Keratinocyte (primary cell): ENCODE data around the gene WDR5. TPM values are rescaled to one million over a fixed set of nuclear protein-coding genes. Genes with fewer than 3 reads are reported as not detected.

ENCODE experiments used
- DNase-seq: peaks from one replicate; pipeline ENCODE4 v3.0.0-alpha.2; 2011; ENCODE audit warnings: low read depth, missing footprints, low spot score
- FAIRE-seq: peaks from 2 replicates; lab custom pipeline; 2011; peaks lifted over from hg19 to GRCh38; lab: Jason Lieb, UNC
- H2AFZ ChIP-seq: 2 replicates; pipeline ENCODE4 v1.6.0; 2012; ENCODE audit warnings: low read length, control low read depth, inconsistent platforms; ENCODE audit not compliant: control insufficient read depth
- H3K27ac ChIP-seq: 2 replicates; pipeline ENCODE4 v1.5.1; 2011; ENCODE audit warnings: low read length; ENCODE audit not compliant: control insufficient read depth, insufficient read depth
- H3K27me3 ChIP-seq: 3 replicates; pipeline ENCODE4 v1.6.0; 2011; ENCODE audit warnings: low read length; ENCODE audit not compliant: control insufficient read depth, insufficient read depth; ENCODE audit errors: extremely low read depth
- H3K36me3 ChIP-seq, 2 experiments: 2 replicates in 1 of 2; 3 replicates in 1 of 2; pipeline ENCODE4 v1.5.1; 2011; ENCODE audit warnings: low read length in 2 of 2, mild to moderate bottlenecking in 1 of 2; ENCODE audit not compliant: control insufficient read depth in 2 of 2, insufficient read depth in 2 of 2; ENCODE audit errors: extremely low read depth in 1 of 2
- H3K4me1 ChIP-seq: 3 replicates; pipeline ENCODE4 v1.5.1; 2011; ENCODE audit warnings: low read length; ENCODE audit not compliant: control insufficient read depth, insufficient read depth; ENCODE audit errors: extremely low read depth
- H3K4me2 ChIP-seq: 3 replicates; pipeline ENCODE4 v1.6.0; 2011; ENCODE audit warnings: low read depth, low read length; ENCODE audit not compliant: control insufficient read depth, insufficient read depth; ENCODE audit errors: extremely low read depth
- H3K4me3 ChIP-seq, 3 experiments: fragments of 200-600 bp in 1 of 3; sonication (generic) in 1 of 3; 2 replicates in 2 of 3; 3 replicates in 1 of 3; pipeline ENCODE4 v1.5.1; 2011 to 2016; ENCODE audit warnings: low read length in 3 of 3, mild to moderate bottlenecking in 3 of 3, control low read depth in 2 of 3, inconsistent platforms in 1 of 3, low read depth in 1 of 3, mixed read lengths in 1 of 3, mixed run types in 1 of 3, moderate library complexity in 1 of 3; ENCODE audit not compliant: control insufficient read depth in 2 of 3, insufficient read depth in 2 of 3; ENCODE audit errors: extremely low read depth in 1 of 3
- H3K79me2 ChIP-seq: 2 replicates; pipeline ENCODE4 v1.6.0; 2012; ENCODE audit warnings: low read length; ENCODE audit not compliant: control insufficient read depth, insufficient read depth
- H3K9ac ChIP-seq: 3 replicates; pipeline ENCODE4 v1.6.0; 2011; ENCODE audit warnings: low read length; ENCODE audit not compliant: control insufficient read depth, insufficient read depth; ENCODE audit errors: extremely low read depth
- H3K9me1 ChIP-seq: 3 replicates; pipeline ENCODE4 v1.6.0; 2011; ENCODE audit warnings: low read length; ENCODE audit not compliant: control insufficient read depth, insufficient read depth; ENCODE audit errors: extremely low read depth
- H3K9me3 ChIP-seq: 2 replicates; pipeline ENCODE4 v1.5.1; 2012; ENCODE audit warnings: low read depth, low read length; ENCODE audit not compliant: control insufficient read depth
- H4K20me1 ChIP-seq: 3 replicates; pipeline ENCODE4 v1.6.0; 2011; ENCODE audit warnings: low read length; ENCODE audit not compliant: control insufficient read depth, insufficient read depth; ENCODE audit errors: extremely low read depth
- EZH2 ChIP-seq: IDR thresholded peaks from one replicate; pipeline ENCODE4 v1.6.1; 2012; ENCODE audit warnings: inconsistent platforms, mild to moderate bottlenecking, low read length, moderate library complexity
- dilution Hi-C: fragments of 300-500 bp; cut with MboI; formaldehyde crosslinking; loops from one replicate; pipeline ENCODE4 v1.7.0; 2020; ENCODE audit warnings: low sequenced_read_pairs; ENCODE audit not compliant: extremely low pct_ligation_motif_present
- polyA plus RNA-seq, 5 experiments: library from polyadenylated mRNA; depleted of rRNA in 3 of 5; stranded (reverse) in 3 of 5; stranded (forward) in 1 of 5; unstranded in 1 of 5; fragments of >200 nt; gene quantifications; 1 replicate in 1 of 5; 2 replicates in 3 of 5; 3 replicates in 1 of 5; pipeline versions ENCODE4 v1.2.1 to v1.2.3, GENCODE V29; 2011 to 2012; ENCODE audit warnings: missing spikeins in 2 of 5, low read depth in 1 of 5, low replicate concordance in 1 of 5
- TF ChIP-seq, protein P1 (sequence below), 3 experiments: IDR thresholded peaks in 1 of 3; conservative IDR thresholded peaks in 1 of 3; optimal IDR thresholded peaks in 1 of 3; 2 replicates in 2 of 3; 3 replicates in 1 of 3; pipeline versions ENCODE3 to v1.5.1; 2011; ENCODE audit warnings: low read length in 3 of 3, mild to moderate bottlenecking in 3 of 3, moderate library complexity in 2 of 3, control low read depth in 1 of 3, inconsistent platforms in 1 of 3; ENCODE audit not compliant: insufficient read depth in 2 of 3; ENCODE audit errors: extremely low read depth in 1 of 3

WDR5 gene
- polyA plus RNA-seq, 1 donor (not counting 4 experiments of a cell fraction or from before 2014, with no cell fraction given): 31.2 TPM

DNA sequence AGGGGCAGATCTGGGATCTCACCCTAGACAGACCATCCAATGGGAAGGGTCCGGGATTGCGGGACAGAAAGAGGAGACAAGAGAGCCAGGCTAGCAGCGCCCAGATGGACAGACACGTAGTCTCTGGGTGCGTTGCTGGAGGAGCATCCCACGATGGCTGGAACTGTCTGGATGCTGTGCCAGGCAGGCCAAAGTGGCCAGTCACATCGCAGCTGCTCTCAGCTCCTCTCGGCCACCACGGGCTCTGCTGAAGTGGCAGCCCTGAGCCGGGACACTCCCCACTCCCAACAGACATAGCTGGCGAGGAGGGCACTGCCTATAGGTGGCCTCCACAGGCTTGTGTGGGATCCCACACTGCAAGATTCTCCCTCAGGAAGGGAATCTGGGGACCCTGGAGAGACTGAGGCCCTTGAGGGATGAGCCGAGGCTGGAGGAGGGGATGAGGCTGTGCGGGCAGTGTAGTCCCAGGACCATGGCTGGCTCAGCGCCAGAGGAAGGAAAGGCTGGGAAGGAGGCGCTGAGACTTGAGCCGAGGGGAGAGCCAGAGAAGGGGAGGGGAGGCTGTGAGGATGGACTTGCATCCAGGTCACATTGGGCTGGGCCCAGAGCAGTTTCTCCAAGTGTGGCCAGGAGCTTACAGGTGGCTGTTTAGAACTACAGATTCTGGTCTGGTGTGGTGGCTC is 10.3 kb upstream of the WDR5 start:
- Histone ChIP-seq H3K4me2 (no peak overlapping the region), H3K27me3 (no peaks in the 10 kb centered on the region), H3K4me3 (no peak overlapping the region), H4K20me1 (no peaks in the 10 kb centered on the region), H3K9me3 (no peaks in the 10 kb centered on the region), H3K79me2 (no peaks in the 10 kb centered on the region), H3K9me1 (no peaks in the 10 kb centered on the region), H2AFZ (no peak overlapping the region), H3K4me1 (peaks cover 3% of the 10 kb centered on the region), H3K36me3 (no peaks in the 10 kb centered on the region), H3K9ac (no peak overlapping the region), H3K27ac (no peak overlapping the region)
- FAIRE-seq: no peak
- dilution Hi-C loops: no loop called here
- no peak for DNase-seq
- TF ChIP-seq, protein P1, sequence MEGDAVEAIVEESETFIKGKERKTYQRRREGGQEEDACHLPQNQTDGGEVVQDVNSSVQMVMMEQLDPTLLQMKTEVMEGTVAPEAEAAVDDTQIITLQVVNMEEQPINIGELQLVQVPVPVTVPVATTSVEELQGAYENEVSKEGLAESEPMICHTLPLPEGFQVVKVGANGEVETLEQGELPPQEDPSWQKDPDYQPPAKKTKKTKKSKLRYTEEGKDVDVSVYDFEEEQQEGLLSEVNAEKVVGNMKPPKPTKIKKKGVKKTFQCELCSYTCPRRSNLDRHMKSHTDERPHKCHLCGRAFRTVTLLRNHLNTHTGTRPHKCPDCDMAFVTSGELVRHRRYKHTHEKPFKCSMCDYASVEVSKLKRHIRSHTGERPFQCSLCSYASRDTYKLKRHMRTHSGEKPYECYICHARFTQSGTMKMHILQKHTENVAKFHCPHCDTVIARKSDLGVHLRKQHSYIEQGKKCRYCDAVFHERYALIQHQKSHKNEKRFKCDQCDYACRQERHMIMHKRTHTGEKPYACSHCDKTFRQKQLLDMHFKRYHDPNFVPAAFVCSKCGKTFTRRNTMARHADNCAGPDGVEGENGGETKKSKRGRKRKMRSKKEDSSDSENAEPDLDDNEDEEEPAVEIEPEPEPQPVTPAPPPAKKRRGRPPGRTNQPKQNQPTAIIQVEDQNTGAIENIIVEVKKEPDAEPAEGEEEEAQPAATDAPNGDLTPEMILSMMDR (optimal IDR thresholded peaks at IDR 0.05 in 1 of 3, IDR thresholded peaks at IDR 0.05 in 1 of 3, conservative IDR thresholded peaks at IDR 0.05 in 1 of 3; ENCODE audit: extremely low read depth in 1 of 3, insufficient read depth in 2 of 3, low read length in 3 of 3): no peak
- no peak for TF ChIP-seq EZH2

DNA sequence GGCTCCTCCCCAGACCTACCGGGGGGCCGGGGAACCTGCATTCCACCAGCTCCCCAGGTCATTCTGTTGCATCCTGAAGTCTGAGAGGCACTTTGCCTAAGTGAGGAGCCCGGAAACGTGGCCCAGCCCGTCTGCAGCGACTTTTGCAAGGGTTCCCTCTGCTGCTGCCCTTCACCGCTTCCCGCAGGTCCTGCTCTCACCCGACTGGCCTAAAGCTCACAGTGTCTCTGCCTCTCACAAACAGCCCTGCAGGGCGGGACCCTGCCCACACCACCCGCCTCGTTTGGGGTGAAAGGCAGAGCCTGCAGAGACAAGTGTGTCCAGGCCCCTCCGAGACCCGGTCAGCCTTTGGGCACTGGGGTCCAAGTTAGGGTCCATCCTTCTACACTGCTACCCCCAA is 9.5 kb upstream of the WDR5 start:
- TF ChIP-seq, protein P1 (optimal IDR thresholded peaks at IDR 0.05 in 1 of 3, IDR thresholded peaks at IDR 0.05 in 1 of 3, conservative IDR thresholded peaks at IDR 0.05 in 1 of 3; ENCODE audit: extremely low read depth in 1 of 3, insufficient read depth in 2 of 3, low read length in 3 of 3): no peak
- no peak for TF ChIP-seq EZH2
- Histone ChIP-seq H3K36me3 (no peaks in the 10 kb centered on the region), H3K4me1 (peaks cover 11% of the 10 kb centered on the region), H3K4me3 (no peak overlapping the region), H3K27ac (no peak overlapping the region), H3K9me1 (no peaks in the 10 kb centered on the region), H4K20me1 (no peaks in the 10 kb centered on the region), H3K79me2 (no peaks in the 10 kb centered on the region), H2AFZ (no peak overlapping the region), H3K4me2 (no peak overlapping the region), H3K9me3 (no peaks in the 10 kb centered on the region), H3K27me3 (no peaks in the 10 kb centered on the region), H3K9ac (no peak overlapping the region)
- FAIRE-seq (no peak), DNase-seq (no peak)
- dilution Hi-C loops: no loop called here
